Measurements from ENCODE around the gene PLAC1. TPM values are rescaled to one million over a fixed set of nuclear protein-coding genes. Genes with fewer than 3 reads are reported as not detected.

PLAC1 gene
- total and polyA plus RNA-seq, 8 donors, result 0.18 to 0.77 (median 0.46) TPM; not detected in 2

DNA sequence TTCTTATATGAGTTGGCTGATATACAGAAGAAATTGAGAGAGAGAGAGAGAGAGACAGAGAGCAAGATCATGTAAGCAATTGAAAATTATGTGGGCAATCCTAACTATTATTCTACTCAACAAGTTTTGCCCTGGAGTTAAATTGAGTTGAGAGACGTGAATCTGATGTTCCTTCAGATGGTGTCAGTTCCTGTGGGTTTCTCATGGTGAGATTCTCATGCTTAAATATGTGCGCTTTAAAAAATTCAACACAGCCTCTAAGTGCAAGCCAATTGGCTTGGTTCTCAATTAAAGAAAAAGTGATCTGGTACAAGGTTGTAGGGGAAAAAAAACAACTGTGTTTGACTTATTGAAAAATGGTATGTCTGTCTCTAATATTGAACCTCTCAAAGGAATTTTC is 35.4 kb upstream of the PLAC1 start:
- Histone ChIP-seq H3K27ac (no peak overlapping the region), H3K27me3 (no peaks in the 10 kb centered on the region), H3K9me3 (no peaks in the 10 kb centered on the region), H3K36me3 (no peaks in the 10 kb centered on the region), H3K4me3 (no peak overlapping the region), H3K4me1 (no peaks in the 10 kb centered on the region)
- intact Hi-C loops (cut with DNase I), result no loop called here
- DNase-seq (no peak), ATAC-seq (no peak)
- TF ChIP-seq, protein P1, sequence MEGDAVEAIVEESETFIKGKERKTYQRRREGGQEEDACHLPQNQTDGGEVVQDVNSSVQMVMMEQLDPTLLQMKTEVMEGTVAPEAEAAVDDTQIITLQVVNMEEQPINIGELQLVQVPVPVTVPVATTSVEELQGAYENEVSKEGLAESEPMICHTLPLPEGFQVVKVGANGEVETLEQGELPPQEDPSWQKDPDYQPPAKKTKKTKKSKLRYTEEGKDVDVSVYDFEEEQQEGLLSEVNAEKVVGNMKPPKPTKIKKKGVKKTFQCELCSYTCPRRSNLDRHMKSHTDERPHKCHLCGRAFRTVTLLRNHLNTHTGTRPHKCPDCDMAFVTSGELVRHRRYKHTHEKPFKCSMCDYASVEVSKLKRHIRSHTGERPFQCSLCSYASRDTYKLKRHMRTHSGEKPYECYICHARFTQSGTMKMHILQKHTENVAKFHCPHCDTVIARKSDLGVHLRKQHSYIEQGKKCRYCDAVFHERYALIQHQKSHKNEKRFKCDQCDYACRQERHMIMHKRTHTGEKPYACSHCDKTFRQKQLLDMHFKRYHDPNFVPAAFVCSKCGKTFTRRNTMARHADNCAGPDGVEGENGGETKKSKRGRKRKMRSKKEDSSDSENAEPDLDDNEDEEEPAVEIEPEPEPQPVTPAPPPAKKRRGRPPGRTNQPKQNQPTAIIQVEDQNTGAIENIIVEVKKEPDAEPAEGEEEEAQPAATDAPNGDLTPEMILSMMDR (IDR thresholded peaks at IDR 0.05), result no peak

DNA sequence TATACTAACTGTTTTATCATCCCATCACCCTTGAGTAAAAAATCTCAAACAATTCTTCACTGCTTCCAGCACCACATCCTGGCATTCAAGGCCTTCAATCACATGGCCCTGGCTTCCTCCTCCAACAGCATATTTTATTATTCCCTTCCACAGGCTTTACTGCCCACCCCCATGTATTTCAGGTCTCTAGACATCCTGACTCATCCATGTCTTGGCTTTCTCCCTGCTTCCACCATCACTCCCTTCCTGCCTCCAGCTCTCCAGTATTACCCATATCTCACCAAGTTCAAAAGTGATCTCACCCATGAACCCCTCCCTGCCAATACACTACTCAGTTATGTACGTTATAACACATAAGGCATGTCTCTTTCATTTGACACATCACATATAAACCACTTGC is 34.7 kb upstream of the PLAC1 start:
- no peaks in the 10 kb centered on the region for H3K9me3 ChIP-seq
- intact Hi-C loops (cut with DNase I), result no loop called here
- no peaks in the 10 kb centered on the region for H3K4me1 ChIP-seq
- H3K36me3 ChIP-seq, result no peaks in the 10 kb centered on the region
- TF ChIP-seq, protein P1 (IDR thresholded peaks at IDR 0.05), result no peak
- H3K27ac ChIP-seq, result no peak overlapping the region
- H3K27me3 ChIP-seq, result no peaks in the 10 kb centered on the region
- no peak for DNase-seq
- no peak for ATAC-seq
- no peak overlapping the region for H3K4me3 ChIP-seq

DNA sequence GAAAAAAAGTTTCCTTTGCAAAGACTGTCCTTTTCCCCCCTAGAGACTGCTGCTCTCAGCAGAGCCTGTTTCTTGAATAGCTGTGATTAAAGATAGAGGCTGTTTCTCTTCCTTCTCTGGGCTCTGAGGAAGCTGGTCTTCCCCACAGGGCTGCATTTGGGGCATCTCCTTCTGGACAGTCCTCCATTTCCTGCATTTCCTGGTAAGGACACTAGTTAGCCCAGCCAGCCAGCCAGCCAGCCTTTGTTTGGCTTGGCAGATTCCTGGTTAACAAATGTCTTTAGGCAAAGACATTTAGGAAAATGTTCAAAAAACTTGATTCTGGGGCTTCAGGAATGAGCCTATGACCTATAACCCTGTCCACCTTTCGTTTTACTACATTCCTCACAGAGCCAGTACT is 34.0 kb upstream of the PLAC1 start:
- no peak overlapping the region for H3K4me3 ChIP-seq
- no peak overlapping the region for H3K27ac ChIP-seq
- H3K36me3 ChIP-seq, result no peaks in the 10 kb centered on the region
- H3K4me1 ChIP-seq, result no peaks in the 10 kb centered on the region
- peak; percentile 21 for ATAC-seq
- intact Hi-C loops (cut with DNase I), result no loop called here
- TF ChIP-seq, protein P1 (IDR thresholded peaks at IDR 0.05), result no peak
- no peak for DNase-seq
- H3K9me3 ChIP-seq, result no peaks in the 10 kb centered on the region
- H3K27me3 ChIP-seq, result no peaks in the 10 kb centered on the region

DNA sequence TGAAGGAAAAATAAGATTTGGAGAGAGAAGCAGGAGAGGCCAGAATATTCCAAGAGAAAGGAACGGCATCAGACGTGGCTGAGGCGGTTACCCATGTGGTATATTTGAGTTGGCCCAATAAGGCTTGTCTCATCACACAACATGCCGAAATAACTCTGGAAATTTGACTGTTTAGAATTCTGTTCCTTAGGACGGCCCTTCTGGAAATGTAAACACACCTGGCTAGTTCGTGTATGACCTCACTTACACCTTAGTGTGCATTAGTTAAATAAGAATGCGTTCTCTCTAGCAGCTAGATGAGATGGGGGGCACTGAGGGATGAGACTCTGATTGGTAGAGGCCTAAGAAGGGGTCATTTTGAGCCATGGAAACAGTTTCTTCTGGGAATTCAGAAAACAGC is 33.2 kb upstream of the PLAC1 start:
- H3K36me3 ChIP-seq, result no peaks in the 10 kb centered on the region
- TF ChIP-seq, protein P1 (IDR thresholded peaks at IDR 0.05), result no peak
- intact Hi-C loops (cut with DNase I), result no loop called here
- H3K4me3 ChIP-seq, result no peak overlapping the region
- H3K4me1 ChIP-seq, result no peaks in the 10 kb centered on the region
- ATAC-seq, result peak; percentile 63
- H3K9me3 ChIP-seq, result no peaks in the 10 kb centered on the region
- DNase-seq, result peak in 1 of 4 donors; percentile 19
- H3K27ac ChIP-seq, result no peak overlapping the region
- no peaks in the 10 kb centered on the region for H3K27me3 ChIP-seq

DNA sequence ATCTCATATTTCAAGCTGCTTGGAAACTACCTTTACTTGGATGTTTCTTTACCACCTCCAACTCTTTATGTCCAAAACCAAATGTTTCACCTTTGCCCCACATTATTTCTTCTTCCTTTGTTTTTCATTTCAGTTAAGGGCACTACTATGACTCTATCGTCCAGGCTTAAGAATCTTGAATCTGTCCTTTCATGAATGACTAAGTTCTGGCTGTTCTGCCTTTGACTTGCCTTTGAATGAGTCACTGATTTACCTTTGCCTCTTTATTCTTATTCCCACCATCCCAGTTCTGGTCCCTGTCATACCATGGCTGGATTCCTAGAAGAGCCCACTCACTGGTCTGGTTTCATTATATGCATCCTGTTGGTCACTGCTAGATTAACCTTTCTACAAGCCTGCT is 30.6 kb upstream of the PLAC1 start:
- Histone ChIP-seq H3K27me3 (no peaks in the 10 kb centered on the region), H3K4me1 (no peaks in the 10 kb centered on the region), H3K36me3 (no peaks in the 10 kb centered on the region), H3K4me3 (no peak overlapping the region), H3K27ac (no peak overlapping the region), H3K9me3 (no peaks in the 10 kb centered on the region)
- ATAC-seq (no peak), DNase-seq (no peak)
- intact Hi-C loops (cut with DNase I), result no loop called here
- TF ChIP-seq, protein P1 (IDR thresholded peaks at IDR 0.05), result no peak

Data from left lung (tissue), 10 donors.